ENCODE results near the gene WDR91.
A peak's percentile ranks its signal among the peaks of the same experiment; 100 is the strongest.
"Not testable (repeated sequence)": the region's sequence is repeated elsewhere in the genome, so short reads cannot be mapped to it uniquely, and the experiment has no call there.

Gene WDR91

DNA sequence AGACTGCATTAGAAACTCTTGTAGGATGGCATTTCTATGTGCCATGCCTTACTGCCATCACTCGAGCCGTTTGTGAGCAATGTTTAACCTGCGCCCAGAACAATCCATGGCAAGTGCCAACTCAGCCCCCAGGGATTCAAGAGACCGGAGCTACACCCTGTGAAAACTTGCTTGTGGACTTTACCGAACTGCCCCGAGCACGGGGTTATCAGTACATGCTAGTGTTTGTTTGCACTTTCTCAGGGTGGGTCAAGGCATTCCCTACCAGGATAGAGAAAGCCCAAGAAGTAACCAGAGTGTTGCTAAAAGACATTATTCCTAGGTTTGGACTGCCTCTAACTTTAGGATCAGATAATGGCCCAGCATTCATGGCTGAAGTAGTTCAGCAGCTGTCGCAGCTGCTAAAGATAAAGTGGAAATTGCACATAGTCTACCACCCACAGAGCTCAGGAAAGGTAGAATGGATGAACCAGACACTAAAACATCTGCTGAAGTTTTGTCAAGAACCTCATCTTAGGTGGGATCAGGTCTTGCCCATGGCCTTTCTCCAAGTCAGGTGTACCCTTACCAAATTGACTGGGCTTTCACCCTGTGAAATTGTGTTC is 31.9 kb downstream of the WDR91 start:
- DNase-seq (ENCODE audit: low read depth), result no peak

DNA sequence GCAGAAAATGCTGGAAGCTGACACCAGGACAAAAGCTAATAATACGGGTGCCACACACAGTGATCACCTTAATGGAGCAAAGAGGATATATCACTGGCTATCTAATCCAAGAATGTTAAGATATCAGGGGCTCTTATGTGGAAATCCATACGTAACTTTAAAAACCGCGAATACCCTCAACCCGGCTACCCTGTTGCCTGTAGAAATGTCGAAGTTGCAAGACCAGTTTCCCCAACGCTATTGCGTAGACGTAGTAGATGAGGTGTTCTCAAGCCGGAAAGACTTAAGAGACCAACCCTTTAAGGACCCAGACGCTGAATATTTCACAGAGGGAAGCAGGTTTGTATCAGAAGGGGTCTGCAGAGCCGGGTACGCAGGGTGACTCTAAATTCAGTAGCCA is 33.0 kb downstream of the WDR91 start:
- DNase-seq (ENCODE audit: low read depth), result no peak

DNA sequence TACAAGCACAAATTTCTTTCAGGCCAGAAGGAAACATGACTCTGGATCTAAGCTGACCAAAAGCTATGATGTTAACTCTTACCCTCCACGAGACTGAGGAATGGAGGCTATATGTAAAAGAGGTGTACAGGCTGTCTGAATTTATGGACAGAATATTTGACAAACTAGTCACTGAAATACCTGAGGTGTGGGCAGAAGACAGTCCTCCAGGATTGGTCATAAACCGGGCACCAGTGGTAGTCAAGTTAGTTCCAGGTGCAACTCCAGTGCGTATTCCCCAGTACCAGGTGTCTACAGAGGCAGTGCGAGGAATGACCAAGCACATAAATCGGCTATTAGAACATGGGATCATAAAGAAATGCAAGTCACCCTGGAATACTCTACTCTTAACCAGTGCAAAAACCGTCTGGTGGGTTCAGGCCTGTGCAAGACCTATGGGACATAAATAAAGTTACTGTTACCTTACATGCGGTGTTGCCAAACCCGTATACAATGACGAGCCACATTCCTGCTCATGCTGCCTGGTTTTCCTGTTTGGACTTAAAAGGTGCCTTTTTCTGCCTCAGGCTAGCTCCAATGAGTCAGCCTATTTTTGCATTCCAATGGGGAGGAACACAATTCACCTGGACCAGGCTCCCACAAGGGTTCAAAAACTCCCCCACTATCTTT is 34.2 kb downstream of the WDR91 start:
- no peak for DNase-seq (ENCODE audit: low read depth)

DNA sequence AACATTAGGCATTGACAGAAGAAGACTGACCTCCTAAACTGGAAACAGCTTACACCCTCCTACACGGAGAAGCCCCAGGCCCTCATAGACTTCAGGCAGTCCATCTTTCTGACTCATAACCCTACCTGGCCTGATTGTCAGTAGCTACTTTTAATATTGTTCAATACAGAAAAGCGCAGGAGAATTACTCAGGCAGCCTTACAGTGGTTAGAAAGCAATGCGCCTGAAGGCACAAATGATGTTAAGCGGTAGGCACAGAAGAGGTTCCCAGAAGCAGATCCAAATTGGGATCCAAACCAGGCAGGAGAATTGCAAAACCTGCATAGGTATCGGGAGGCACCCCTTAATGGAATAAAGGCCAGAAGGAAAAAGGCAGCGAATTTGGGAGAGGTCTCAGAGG is 35.4 kb downstream of the WDR91 start:
- no peak for DNase-seq (ENCODE audit: low read depth)

DNA sequence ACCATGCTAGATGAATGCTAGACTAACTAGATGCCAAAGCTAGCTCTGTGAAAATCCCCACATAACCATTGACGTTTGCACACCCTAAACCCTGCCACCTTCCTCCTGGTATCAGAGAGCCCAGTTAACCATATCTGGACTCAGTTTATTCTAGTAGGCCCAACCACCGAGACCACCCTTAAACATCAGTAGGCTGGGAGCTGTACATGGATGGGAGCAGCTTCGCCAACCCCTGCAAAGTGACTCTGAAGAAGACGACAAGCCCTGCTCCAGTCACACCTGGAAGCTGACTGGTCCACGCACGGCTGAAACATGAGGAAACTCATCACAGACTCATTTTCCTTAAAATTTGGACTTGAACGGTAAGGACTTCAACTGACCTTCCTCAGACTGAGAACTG is 36.4 kb downstream of the WDR91 start:
- DNase-seq (ENCODE audit: low read depth), result no peak

DNA sequence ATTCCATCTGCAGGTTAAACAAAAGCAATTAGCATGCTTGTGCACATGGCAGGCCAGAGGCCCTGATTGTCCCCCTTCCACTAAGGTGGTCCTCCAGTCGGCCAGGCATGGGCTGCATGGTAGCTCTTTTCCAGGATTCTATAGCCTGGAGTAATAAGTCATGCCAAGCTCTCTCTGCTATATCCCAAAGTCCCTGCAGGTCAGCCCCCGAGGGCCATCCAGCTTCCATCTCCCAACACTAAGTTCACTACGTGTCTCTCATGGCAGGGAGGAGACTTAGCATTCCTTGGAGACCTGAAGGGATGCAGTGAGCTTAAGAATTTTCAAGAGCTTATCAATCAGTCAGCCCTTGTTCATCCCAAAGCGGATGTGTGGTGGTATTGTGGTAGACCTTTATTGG is 37.4 kb downstream of the WDR91 start:
- not testable (repeated sequence) for DNase-seq (ENCODE audit: low read depth)

DNA sequence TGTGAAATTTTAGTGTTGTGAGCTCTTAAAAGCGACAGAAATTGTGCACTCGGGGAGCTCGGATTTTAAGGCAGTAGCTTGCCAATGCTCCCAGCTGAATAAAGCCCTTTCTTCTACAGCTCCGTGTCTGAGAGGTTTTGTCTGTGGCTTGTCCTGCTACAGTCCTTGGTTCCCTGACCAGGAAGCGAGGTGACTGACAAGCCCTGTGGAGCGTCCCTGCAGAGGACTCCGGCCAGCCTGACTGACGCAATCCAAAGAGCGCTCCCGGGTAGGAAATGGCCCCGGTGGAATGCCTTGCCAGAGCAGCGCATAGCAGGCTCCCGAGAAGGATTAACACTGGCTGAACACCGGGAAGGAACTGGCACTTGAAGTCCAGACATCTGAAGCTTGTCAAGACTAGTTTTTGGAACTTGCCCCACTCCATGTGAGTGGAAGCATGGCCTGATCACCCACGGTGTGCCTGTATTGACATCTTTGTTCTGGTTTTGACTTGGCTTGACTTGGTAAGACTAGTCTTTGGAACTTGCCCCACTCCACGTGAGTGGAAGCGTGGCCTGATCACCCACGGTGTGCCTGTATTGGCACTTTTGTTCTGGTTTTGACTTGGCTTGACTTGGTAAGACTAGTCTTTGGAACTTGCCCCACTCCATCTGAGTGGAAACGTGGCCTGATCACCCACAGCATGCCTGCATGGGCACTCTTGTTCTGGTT is 39.6 kb downstream of the WDR91 start:
- not testable (repeated sequence) for DNase-seq (ENCODE audit: low read depth)

DNA sequence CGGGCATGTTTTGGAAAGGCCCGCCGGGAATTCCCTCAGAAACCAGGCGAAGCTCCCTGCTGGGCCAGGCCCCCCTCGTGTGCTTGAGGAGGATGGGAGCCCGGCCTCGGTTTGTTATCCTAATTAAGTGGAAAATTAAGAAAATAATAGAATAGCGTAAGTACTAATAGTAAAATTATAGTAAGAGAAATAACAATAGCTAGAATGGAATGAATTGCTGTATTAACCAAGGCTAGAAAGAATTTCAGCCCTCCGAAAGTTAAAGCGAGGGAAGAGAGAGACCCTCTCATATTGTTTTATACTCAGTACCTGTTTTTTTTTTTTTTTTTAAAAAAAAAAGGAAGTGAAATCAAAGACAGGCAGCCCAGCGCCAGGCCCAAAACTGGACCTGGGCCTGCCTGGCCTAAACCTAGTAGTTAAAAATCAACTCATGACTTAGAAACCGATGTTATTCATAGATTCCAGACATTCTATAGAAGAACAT is 40.3 kb downstream of the WDR91 start:
- DNase-seq (ENCODE audit: low read depth), result not testable (repeated sequence)

DNA sequence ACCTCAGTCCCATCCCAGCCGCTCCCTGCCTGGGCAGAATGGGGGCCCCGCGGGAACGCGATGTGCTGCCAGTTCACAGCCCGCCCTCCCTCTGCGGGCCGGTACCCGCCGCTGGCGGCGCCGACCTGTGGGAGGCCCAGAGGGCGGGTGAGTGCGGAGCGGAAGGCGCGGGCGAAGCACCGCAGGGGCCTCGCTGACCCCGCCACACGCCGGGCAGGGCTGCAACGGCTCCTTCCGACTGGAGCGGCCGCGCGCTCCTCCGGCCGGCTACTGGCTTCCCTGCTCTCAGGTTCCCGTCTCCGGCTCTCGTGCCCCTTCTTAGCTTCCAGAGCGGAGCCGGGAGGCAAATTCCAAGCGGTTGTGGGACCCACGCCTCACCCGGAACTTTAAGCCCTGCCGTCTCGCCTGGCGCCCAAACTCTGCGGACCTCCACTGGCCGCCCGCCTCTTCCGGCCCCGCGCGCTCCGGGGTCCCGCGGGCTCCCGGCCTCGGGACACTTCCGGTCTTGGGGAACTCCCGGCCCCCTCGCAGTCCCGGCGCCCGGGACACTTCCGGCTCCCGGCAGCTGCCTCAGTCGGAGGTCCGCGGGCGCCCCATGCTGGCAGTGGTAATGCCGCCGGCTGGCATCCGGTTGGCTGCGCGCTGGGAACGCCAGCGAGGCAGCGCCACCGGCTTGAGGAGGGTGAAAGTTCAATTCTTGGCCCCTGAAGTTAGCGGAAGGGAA is 40.9 kb downstream of the WDR91 start, which contains the start of gene CYREN:
Gene CYREN (minus strand): TSS at position 434 of the 724 bp plus-strand sequence. CDS start 1,785 bp downstream, outside the sequence.
- peak; percentile 79 for DNase-seq (ENCODE audit: low read depth)

DNA sequence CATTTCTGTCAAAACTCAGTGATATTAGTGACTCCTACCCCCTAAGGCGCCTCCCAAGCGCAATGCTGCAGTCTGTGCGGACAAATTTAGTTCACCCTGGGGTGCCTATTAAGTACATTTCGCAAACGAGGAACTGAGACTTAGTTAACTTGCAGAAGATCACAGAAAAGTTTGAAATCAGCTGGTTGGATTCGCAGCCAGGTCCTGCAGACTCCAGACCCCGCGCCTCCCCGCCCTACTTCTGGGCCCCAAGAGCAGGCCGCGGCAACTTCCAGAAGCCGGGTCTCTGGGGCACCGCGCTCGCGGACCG is 41.4 kb downstream of the WDR91 start:
- no peak for DNase-seq (ENCODE audit: low read depth)

DNA sequence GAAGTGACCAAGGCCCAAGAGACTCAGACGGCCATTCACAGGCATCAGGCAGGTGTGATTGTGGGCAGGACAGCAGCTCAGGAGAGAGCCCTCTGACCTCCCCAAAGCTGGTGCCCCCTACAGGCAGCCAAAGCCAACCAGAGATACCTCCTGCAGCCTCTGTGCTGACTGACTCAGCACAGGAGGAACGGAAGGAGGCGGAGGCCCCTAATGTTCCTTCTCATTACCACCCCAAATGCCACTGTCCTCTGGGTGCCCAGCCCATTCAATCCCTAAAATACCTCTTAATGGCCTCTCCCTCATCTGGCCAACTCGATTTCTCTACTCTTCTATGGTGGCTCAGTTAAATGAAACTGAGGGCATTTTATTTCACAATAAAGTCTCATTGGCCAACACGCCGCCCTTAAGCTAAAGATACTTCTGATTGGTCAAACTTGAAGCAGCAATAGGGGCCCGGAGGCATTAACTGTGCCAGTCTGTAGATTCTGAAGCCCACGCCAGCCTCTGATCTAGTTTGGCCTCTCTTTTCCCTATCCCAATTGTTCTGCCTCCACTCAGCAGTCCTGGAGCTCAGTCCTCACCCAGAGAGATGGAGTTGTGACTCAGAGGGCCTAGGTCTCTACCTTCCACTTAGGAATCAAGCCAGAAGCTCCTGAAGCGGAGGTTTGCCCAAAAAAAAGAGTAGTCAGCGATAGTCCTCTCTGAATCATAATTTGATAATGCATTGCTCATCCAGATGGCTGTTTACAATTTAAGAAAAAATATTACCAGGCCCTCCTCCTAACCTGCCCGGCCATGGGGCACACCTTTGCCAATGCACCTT is 42.0 kb downstream of the WDR91 start:
- peak; percentile 33 for DNase-seq (ENCODE audit: low read depth)

DNA sequence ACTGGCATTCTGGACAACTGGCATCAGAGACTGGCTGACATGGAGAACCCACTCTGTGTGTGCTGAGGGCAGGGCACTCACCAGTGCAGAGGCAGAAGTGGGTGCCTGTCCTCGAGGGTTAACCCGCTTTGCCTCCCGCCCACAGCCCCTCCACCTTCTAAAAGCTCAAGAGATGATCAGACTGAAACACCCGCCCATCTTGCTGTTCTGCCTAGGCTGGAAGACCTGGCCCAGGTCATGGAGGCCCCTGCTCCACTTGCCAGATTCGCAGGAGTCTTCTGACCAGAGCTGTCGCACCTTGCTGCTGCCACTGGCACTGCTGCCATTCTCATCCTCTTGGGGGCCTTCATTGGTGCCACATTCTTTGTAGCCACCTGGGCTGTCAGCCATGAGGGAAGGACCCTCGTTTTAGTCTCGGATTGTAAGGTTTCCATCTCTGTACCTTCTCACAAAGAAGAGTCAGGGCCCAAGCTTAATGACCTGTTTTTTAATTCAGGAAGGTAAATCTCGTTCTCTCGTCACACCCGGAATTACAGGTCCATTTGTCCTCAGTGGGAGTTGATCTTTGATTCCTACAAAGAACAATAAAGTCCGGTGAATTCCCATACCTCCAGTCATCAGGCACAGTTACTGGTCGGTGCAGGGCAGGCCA is 42.7 kb downstream of the WDR91 start:
- DNase-seq (ENCODE audit: low read depth), result no peak

DNA sequence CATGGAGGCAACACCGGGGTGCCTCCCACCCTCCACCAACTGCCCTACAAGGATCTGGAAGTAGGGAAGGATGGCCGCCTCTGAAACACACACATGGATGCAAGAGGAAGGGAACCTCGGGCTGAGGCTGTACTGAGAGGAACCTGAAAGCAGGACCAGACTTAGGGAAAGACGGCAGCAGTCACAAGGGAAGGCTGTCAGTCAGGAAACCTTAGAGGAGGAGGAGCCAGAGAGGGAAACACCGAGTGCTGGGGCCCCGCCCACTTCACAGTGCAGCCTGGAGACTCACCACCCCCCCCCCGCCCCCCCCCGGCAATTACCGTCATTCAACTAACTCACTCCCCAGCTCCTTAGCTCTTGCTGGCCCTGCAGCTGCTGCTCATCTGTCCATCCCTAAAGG is 43.3 kb downstream of the WDR91 start:
- no peak for DNase-seq (ENCODE audit: low read depth)

DNA sequence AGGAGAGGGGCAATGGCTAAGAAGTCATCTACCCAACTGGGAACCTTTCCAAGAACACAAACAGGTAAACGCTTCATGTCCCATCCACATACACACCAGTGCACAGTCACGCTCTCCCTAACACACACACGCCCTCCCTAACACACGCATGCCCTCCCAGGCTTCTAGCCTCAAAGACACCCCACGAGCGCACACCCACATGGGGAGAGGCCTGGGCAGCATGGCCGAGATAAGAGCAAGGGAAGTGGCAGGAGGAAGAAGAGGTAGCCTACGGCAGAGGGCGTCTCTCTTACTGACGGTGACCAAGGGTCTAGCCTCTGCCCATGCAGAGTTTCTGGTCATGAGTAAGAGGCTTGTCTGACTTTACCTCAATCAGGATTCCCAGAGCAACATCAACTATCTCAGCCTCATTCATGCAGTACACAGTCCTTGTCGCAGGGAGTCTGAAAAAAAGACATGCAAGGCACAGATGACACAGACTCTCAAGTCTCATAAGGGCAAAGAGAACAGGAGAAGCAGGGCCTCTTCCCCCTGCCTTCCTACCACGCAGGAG is 43.9 kb downstream of the WDR91 start:
- no peak for DNase-seq (ENCODE audit: low read depth)

DNA sequence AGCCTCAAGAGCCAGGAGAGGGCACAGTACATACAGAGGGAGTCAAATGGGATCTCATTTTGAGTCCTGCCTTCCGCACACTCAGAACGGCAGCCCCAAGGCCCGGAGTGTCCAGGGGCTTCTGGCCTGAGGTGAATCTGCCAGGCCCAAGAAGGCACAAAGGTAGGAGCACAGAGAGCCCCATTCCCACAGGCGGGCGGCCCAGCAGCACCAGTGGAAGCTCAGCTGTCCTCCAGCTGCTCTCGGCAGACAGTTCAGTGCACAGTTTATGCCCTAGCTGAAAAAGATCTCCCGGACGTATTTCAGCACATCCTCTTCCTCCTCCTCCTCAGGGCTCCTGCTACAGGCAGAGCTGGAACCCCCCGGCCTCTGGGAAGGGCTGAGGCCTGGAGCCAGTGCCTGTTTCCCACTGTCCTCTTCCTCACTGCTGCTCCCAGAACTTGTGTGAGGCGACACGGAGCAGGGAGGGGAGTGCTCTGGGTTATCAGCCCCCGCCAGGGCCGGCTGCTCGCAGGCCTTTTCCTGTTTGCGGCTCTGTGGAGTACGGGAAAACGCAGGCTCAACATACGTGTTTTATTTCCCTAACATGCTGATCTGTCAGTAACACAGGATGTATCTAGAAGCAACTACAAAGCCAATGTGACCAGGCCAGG is 44.9 kb downstream of the WDR91 start:
- no peak for DNase-seq (ENCODE audit: low read depth)

DNA sequence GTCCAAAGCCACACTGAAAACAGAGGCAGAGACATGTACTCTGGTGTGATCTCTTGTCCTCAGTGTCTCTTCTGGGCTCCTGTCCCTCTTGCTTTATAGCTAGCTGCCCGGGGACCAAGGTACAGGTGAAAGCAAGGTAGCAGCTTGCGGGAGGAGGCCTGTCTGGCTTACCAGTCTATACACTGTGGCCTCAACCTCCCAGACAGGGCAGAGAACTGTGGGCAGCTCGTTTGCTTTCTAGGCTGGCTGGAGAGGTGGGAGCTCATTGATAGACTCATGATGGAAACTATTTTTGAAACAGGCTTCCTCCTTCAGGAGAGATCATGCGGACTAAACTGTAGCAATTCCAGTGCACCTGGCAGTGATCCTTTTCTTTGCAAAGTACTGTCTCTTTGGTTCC is 45.5 kb downstream of the WDR91 start:
- DNase-seq (ENCODE audit: low read depth), result no peak

DNA sequence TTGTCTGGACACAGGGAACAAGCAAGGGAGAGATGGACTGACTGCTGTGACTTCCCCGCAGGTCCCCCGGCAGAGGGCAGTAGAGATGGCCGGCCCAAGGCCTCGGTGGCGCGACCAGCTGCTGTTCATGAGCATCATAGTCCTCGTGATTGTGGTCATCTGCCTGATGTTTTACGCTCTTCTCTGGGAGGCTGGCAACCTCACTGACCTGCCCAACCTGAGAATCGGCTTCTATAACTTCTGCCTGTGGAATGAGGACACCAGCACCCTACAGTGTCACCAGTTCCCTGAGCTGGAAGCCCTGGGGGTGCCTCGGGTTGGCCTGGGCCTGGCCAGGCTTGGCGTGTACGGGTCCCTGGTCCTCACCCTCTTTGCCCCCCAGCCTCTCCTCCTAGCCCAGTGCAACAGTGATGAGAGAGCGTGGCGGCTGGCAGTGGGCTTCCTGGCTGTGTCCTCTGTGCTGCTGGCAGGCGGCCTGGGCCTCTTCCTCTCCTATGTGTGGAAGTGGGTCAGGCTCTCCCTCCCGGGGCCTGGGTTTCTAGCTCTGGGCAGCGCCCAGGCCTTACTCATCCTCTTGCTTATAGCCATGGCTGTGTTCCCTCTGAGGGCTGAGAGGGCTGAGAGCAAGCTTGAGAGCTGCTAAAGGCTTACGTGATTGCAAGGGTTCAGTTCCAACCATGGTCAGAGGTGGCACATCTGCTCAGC is 46.8 kb downstream of the WDR91 start:
- DNase-seq (ENCODE audit: low read depth), result no peak

DNA sequence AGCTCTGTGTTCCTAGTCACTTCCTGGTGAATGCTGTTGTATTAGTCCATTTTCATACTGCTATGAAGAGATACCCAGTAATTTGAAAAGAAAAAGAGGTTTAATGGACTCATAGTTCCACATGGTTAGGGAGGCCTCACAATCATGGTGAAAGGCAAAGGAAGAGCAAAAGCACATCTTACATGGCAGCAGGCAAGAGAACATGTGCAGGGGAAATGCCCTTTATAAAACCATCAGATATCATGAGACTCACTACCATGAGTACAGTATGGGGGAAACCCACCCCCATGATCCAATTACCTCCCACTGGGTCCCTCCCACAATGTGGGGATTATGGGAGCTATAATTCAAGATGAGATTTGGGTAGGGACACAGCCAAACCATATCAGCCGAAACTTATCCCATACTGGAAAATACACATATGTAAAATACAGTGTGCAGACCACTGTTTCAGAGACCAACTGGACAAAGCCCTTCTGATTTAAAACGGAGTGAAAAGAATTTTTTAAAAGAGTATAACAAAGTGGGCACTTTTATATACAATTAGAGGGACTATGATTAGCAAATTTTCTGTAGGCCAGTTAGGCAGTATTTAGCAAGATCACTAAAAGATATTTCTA is 48.8 kb downstream of the WDR91 start:
- no peak for DNase-seq (ENCODE audit: low read depth)

DNA sequence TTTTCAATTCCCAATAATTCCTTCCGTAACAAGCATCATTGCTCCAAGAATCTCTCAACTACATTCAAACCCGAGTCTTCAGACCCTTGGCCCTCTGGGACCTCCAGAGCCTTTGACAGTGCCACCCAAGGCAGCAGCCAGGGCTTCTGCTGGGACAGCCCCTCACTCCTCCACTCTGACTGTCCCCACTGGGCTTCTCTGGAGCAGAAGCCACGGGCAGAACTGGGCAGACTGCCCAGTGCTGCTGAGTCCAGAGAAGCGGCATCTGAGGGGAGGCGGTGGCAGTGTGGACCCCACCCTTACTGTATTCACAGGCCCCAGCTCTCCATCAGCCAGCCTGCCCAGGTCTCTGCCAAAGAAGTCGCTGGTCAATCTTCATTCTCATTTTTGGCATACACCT is 49.7 kb downstream of the WDR91 start:
- no peak for DNase-seq (ENCODE audit: low read depth)

Data from stimulated activated CD8-positive, alpha-beta memory T cell treated with anti-CD3 and anti-CD28 coated beads, Interleukin-12 subunit alpha, Interleukin-12 subunit beta, amount 100 ng/mL, for 1 hour (primary cell).